Heart left ventricle (tissue), 16 donors: ENCODE results near the gene XXYLT1. TPM values are rescaled to one million over a fixed set of nuclear protein-coding genes. Genes with fewer than 3 reads are reported as not detected.

Experiments
- ATAC-seq, 4 donors: fragments of 200-7000 bp; cut with Tn5 transposase; one replicate each; pipeline ENCODE4 v1.9.1; 2020 to 2022; ENCODE audit warnings: moderate library complexity in 4 of 4, mild to moderate bottlenecking in 3 of 4, moderate number of reproducible peaks in 1 of 4
- DNase-seq, 5 donors: peaks; one replicate each; pipeline ENCODE4 v3.0.0-alpha.2; 2020
- H3K27ac ChIP-seq, 12 donors: fragments of 200-600 bp; sonication (generic) in 4 of 12; one replicate each; pipeline versions ENCODE4 v1.5.0 to v1.8.0; 2016 to 2022; ENCODE audit warnings: mild to moderate bottlenecking in 2 of 12
- H3K27me3 ChIP-seq, 9 donors: fragments of 200-600 bp; sonication (generic) in 2 of 9; one replicate each; pipeline versions ENCODE4 v1.5.1 to v1.8.0; 2016 to 2022; ENCODE audit warnings: mild to moderate bottlenecking in 3 of 9
- H3K36me3 ChIP-seq, 9 donors: fragments of 200-600 bp; sonication (generic) in 2 of 9; one replicate each; pipeline versions ENCODE4 v1.5.0 to v1.8.0; 2018 to 2022; ENCODE audit warnings: mild to moderate bottlenecking in 2 of 9
- H3K4me1 ChIP-seq, 12 donors: fragments of 200-600 bp; sonication (generic) in 4 of 12; one replicate each; pipeline versions ENCODE4 v1.5.0 to v1.8.0; 2016 to 2022; ENCODE audit warnings: mild to moderate bottlenecking in 3 of 12
- H3K4me3 ChIP-seq, 12 donors: fragments of 200-600 bp; sonication (generic) in 4 of 12; one replicate each; pipeline versions ENCODE4 v1.5.0 to v1.8.0; 2017 to 2022; ENCODE audit warnings: mild to moderate bottlenecking in 9 of 12, moderate library complexity in 4 of 12
- H3K9me3 ChIP-seq, 12 donors: fragments of 200-600 bp; sonication (generic) in 4 of 12; one replicate each; pipeline versions ENCODE4 v1.5.0 to v1.8.0; 2016 to 2022; ENCODE audit warnings: mild to moderate bottlenecking in 1 of 12
- POLR2A ChIP-seq, 2 donors: fragments of 450-650 bp; IDR thresholded peaks; one replicate each; pipeline ENCODE4 v1.6.1; 2017; ENCODE audit warnings: antibody characterized with exemption in 2 of 2, mild to moderate bottlenecking in 2 of 2, moderate library complexity in 2 of 2
- WGBS, 4 donors: extraction: QIAGEN DNeasy Blood & Tissue Kit in 2 of 4; methylation state at CpG; one replicate each; pipeline versions ENCODE4 v1.1.5 to v1.1.7; 2013 to 2018; 5-methylcytosine and 5-hydroxymethylcytosine counted together
- intact Hi-C, 10 donors: fragments of 100-400 bp; cut with DNase I; formaldehyde crosslinking; loops; one replicate each; pipeline versions ENCODE4 v1.11.1 to v1.14.2; 2022
- polyA plus RNA-seq, 2 donors: library from polyadenylated mRNA; stranded (reverse); fragments of 200-250 nt; gene quantifications; one replicate each; pipeline ENCODE4 v1.2.3, GENCODE V29; 2013
- total RNA-seq, 9 donors: library from RNA; depleted of rRNA in 2 of 9; stranded (reverse); fragments of >200 nt in 2 of 9; fragmentation: NEBNext Ultra II Directional in 3 of 9; extraction: Animal tissue kit (Norgen Biotek cat#: 25700) in 3 of 9; gene quantifications; one replicate each; pipeline versions ENCODE4 v1.1.0 to v1.2.4, GENCODE V29; 2016 to 2023
- TF ChIP-seq, protein P1 (sequence below), 12 donors: fragments of 200-600 bp; sonication (generic) in 4 of 12; IDR thresholded peaks; one replicate each; pipeline versions ENCODE4 v1.5.0 to v1.8.0; 2018 to 2022; ENCODE audit warnings: antibody characterized with exemption in 12 of 12, mild to moderate bottlenecking in 5 of 12
- donor health status: ischemic (EF 13 %, LVEDD 7.1; RV severe dilation, severe dysfunction).
- donor health status: healthy with polysubstance abuse.
- donor health status: DM: no; HTN: yes; CAD: no.
- donor health status: DM: no; HTN: no; CAD: no.
- donor health status: ischemic (EF 25% LVEDD 6.9; RV normal size, moderate dysfunction).
- donor health status: ischemic (EF 25% LVEDD 5.7; RV mildly dilated, moderate dysfunction).
- donor health status: healthy.
- donor health status: DM: yes; HTN: yes; CAD: no.
- donor health status: ischemic (EF 35%, LVEDD 5.7; RV mildly dilated, moderate dysfunction).
- donor health status: nonischemic (EF 11% LVEDD 7.7; RV severe dilation, severe dysfunction).
- donor health status: DM: yes; HTN: yes; CAD: no.
- donor health status: PGD.
- donor health status: ischemic (EF 29% LVEDD 5.4; RV normal size, mild dysfunction).
- donor health status: nonischemic (EF 23%, LVEDD 6.1; RV moderate dilation, normal function).

XXYLT1 gene
- total and polyA plus RNA-seq, 11 donors: 1.9 to 8.6 (median 4.8) TPM

DNA sequence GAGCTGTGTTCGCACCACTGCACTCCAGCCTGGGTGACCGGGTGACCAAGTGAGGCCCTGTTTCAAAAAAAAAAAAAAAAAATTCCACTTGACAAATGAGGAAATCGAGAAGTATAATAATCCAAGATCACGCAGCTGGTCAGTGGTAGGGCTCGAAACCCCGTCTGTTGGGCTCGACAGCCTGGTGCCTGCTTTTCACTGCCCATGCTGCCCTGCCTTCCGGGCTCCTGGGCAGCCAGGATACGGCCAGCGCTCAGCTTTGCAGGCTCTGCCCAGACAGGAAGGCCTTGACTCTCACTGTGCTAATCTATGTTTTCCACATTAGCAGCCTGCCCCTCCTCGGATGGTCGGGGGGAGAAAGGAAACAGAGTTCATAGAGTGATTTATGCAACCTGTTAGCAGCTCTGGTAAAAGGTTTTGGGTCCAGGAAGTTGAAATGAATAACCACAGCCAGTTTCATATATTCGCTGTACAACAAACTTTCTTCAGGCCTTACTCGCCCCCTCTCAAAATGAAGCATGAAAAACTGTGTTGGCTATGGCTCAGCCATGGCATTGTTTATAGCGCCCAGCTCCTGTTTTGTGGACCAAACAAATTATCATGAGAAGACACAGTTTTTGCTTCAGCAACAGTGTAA is 108.8 kb downstream of the XXYLT1 start:
- DNase-seq (no peak), ATAC-seq (peak in 2 of 4 donors; percentile 57 to 66)
- no peaks in the 10 kb centered on the region for H3K36me3 ChIP-seq
- H3K27me3 ChIP-seq: no peaks in the 10 kb centered on the region
- 59 to 63% (median 60%) methylated on average over 15 of the region's 15 CpGs for WGBS, 4 donors
- H3K4me1 ChIP-seq: peaks cover 0 to 54% (median 21%) of the 10 kb centered on the region in 12 donors
- no peak overlapping the region for H3K4me3 ChIP-seq
- H3K27ac ChIP-seq: peak overlapping the region in 9 of 12 donors; percentile 17 to 71 (median 44)
- TF ChIP-seq, protein P1, sequence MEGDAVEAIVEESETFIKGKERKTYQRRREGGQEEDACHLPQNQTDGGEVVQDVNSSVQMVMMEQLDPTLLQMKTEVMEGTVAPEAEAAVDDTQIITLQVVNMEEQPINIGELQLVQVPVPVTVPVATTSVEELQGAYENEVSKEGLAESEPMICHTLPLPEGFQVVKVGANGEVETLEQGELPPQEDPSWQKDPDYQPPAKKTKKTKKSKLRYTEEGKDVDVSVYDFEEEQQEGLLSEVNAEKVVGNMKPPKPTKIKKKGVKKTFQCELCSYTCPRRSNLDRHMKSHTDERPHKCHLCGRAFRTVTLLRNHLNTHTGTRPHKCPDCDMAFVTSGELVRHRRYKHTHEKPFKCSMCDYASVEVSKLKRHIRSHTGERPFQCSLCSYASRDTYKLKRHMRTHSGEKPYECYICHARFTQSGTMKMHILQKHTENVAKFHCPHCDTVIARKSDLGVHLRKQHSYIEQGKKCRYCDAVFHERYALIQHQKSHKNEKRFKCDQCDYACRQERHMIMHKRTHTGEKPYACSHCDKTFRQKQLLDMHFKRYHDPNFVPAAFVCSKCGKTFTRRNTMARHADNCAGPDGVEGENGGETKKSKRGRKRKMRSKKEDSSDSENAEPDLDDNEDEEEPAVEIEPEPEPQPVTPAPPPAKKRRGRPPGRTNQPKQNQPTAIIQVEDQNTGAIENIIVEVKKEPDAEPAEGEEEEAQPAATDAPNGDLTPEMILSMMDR (IDR thresholded peaks at IDR 0.05): no peak
- TF ChIP-seq POLR2A (IDR thresholded peaks at IDR 0.05): no peak
- H3K9me3 ChIP-seq: no peaks in the 10 kb centered on the region
- intact Hi-C loops: loop anchor here in 1 of 10 donors (10.0 kb wide), 1 partner anchor 93 kb away; no protein-coding TSS in a partner anchor

DNA sequence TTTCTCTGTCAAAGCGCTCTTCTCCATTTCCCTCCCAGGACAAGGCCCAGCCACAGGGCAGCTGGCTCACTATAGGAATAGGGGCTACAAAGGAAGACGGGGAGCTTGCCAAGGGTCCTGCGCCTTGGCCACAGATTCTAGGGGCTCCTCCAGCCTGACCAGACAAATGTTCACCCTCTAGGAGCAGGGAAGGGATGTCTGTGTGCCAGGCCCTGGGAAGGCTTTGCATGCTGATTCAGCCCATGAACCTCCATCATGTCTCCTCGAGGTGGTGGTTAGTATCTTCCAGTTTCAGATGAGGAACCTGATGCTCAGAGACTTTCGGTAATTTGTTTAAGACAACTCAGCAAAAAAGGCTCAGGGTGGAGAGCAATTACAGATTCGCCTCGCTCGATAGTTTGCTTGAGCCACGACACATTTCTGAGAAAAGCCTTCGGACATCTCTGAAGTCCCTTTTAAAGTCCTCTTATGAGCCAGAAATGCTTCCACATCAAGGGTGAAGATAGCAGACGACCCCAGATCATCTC is 110.0 kb downstream of the XXYLT1 start:
- Histone ChIP-seq H3K27me3 (no peaks in the 10 kb centered on the region), H3K9me3 (no peaks in the 10 kb centered on the region), H3K4me3 (no peak overlapping the region), H3K4me1 (peaks cover 2 to 63% (median 26%) of the 10 kb centered on the region in 12 donors), H3K27ac (peak overlapping the region in 11 of 12 donors; percentile 3 to 77 (median 45)), H3K36me3 (no peaks in the 10 kb centered on the region)
- DNase-seq (no peak), ATAC-seq (no peak)
- WGBS, 4 donors: 95 to 99% (median 96%) methylated on average over 11 of the region's 11 CpGs
- TF ChIP-seq POLR2A (IDR thresholded peaks at IDR 0.05): no peak
- TF ChIP-seq, protein P1 (IDR thresholded peaks at IDR 0.05): no peak
- intact Hi-C loops: loop anchor here in 1 of 10 donors (10.0 kb wide), 1 partner anchor 94 kb away; no protein-coding TSS in a partner anchor

DNA sequence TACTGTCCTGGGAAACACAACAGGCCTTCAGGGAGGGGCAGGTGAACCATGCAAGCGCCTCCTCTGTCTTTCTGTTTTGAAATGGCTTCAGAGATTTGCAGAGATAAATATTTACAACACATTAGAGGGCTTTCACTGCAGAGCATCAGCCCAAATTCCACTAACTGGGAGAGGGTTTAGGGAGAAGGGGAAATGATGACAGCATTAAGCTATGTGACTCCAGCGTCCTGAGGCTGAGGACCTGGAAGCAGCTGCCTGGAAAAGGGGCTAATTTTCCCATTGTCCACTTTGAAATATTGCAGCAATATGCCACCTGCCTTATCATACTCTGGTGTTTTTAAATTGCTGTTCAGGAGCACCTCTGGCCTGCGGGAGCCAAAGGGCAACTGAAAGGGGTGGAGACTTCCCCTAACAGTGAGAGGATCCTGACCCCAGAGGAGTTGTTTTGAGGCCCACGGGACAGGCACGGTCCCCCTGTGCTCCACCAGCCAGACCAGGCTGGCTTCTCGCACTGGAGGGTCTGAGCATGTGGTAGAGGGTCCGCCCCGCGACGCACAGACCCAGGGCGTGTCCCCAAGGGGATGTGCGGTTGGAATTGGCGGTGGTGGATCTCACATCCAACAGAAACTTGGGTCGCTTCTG is 110.6 kb downstream of the XXYLT1 start:
- Histone ChIP-seq H3K4me1 (peaks cover 2 to 68% (median 32%) of the 10 kb centered on the region in 12 donors), H3K27ac (peak overlapping the region in 11 of 12 donors; percentile 3 to 77 (median 45)), H3K27me3 (no peaks in the 10 kb centered on the region), H3K4me3 (no peak overlapping the region), H3K9me3 (no peaks in the 10 kb centered on the region), H3K36me3 (no peaks in the 10 kb centered on the region)
- TF ChIP-seq POLR2A (IDR thresholded peaks at IDR 0.05): no peak
- TF ChIP-seq, protein P1 (IDR thresholded peaks at IDR 0.05): no peak
- intact Hi-C loops: loop anchor here in 1 of 10 donors (10.0 kb wide), 1 partner anchor 94 kb away; no protein-coding TSS in a partner anchor
- WGBS, 4 donors: 49 to 73% (median 68%) methylated on average over 14 of the region's 14 CpGs
- DNase-seq (no peak), ATAC-seq (peak in 2 of 4 donors; percentile 7 to 56)

DNA sequence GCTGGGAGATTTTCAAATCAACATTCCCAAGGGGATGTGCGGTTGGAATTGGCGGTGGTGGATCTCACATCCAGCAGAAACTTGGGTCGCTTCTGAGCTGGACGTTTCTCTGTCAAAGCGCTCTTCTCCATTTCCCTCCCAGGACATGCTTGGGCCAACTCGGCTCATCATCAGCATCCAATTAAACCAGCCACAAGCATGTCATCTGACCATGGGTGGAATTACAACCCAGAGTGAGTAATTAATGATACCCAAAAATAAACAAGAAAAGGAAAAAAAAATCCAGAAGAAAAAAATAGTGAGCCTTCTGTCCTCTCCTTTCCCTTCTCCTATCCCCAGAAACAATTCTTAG is 111.2 kb downstream of the XXYLT1 start:
- TF ChIP-seq, protein P1 (IDR thresholded peaks at IDR 0.05): no peak
- no peak for TF ChIP-seq POLR2A (IDR thresholded peaks at IDR 0.05)
- H3K9me3 ChIP-seq: no peaks in the 10 kb centered on the region
- H3K27me3 ChIP-seq: no peaks in the 10 kb centered on the region
- peaks cover 5 to 71% (median 38%) of the 10 kb centered on the region in 12 donors for H3K4me1 ChIP-seq
- peak overlapping the region in 11 of 12 donors; percentile 3 to 77 (median 45) for H3K27ac ChIP-seq
- intact Hi-C loops: loop anchor here in 4 of 10 donors (5.0 to 10.0 kb wide), 2 partner anchors 83 to 95 kb away; no protein-coding TSS in a partner anchor
- H3K36me3 ChIP-seq: no peaks in the 10 kb centered on the region
- WGBS, 4 donors: 55 to 59% (median 58%) methylated on average over 6 of the region's 6 CpGs
- DNase-seq (no peak), ATAC-seq (peak in 1 of 4 donors; percentile 2)
- no peak overlapping the region for H3K4me3 ChIP-seq
